DMS 273 treated with DMSO at 0.1 percent for 48 hours (cell line): ENCODE data around the gene TPI1.
"Not testable (repeated sequence)": the region's sequence is repeated elsewhere in the genome, so short reads cannot be mapped to it uniquely, and the experiment has no call there.

Experiments used
- DNase-seq: peaks from one replicate; lab custom pipeline; 2025; lab: John Stamatoyannopoulos, UW

The TPI1 gene

GRCh38 chr12:6869049-6870021 lies 2.0 kb downstream of the TPI1 start:
- DNase-seq: no peak

DNA sequence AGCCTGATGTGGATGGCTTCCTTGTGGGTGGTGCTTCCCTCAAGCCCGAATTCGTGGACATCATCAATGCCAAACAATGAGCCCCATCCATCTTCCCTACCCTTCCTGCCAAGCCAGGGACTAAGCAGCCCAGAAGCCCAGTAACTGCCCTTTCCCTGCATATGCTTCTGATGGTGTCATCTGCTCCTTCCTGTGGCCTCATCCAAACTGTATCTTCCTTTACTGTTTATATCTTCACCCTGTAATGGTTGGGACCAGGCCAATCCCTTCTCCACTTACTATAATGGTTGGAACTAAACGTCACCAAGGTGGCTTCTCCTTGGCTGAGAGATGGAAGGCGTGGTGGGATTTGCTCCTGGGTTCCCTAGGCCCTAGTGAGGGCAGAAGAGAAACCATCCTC lies 3.0 kb downstream of the TPI1 start:
- DNase-seq: not testable (repeated sequence)

- DNase-seq: no peak
Measured at GRCh38 chr12:6871052-6871957, 4.0 kb downstream of the TPI1 start.

DNA sequence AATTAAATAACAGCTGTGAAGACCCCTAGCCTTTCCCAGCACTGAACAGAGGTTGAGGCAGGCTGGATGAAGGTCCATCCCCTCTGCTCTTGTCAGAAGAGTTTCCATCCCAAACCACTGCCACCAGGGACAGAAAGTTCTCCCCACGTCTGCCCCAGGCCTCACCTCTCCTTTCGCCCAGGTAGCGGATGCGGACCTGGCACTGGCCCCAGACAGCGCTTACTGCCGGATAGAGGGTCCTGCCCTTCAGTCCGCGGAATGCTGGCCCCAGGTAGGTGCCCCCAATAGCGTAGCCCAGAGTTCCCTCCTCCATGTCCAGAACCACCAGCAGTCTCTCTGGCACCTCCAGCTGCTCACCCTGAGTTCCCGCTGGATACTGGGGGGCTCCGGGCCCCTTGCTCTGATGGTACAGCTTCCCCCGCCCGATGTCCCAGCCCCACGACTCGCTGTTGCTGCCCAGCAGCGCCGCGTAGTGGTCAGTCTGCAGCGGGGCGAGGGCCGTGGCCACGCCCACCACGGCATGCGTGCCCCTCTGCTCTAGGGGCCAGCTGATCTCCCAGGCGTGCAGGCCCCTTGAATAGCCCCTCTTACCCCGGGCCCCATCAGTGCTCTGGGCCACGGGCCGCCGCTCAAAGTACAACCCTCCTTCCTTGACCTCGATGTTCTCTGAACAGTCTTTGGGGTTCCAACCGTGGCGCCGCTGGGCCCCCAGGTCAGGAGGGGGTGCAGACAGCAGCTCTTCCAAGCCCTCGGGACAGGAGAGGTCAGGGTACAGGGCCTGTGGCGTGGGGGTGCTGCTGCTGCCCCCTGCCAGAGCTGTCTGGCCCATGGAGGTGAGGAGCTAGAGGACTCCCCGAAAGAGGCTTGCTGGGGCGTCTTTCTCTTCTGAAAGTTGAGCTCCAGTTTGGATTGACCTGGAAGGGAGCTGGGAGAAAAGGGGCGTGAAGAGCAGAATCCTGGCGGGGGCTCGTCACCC lies 5.0 kb downstream of the TPI1 start:
- DNase-seq: no peak

DNA sequence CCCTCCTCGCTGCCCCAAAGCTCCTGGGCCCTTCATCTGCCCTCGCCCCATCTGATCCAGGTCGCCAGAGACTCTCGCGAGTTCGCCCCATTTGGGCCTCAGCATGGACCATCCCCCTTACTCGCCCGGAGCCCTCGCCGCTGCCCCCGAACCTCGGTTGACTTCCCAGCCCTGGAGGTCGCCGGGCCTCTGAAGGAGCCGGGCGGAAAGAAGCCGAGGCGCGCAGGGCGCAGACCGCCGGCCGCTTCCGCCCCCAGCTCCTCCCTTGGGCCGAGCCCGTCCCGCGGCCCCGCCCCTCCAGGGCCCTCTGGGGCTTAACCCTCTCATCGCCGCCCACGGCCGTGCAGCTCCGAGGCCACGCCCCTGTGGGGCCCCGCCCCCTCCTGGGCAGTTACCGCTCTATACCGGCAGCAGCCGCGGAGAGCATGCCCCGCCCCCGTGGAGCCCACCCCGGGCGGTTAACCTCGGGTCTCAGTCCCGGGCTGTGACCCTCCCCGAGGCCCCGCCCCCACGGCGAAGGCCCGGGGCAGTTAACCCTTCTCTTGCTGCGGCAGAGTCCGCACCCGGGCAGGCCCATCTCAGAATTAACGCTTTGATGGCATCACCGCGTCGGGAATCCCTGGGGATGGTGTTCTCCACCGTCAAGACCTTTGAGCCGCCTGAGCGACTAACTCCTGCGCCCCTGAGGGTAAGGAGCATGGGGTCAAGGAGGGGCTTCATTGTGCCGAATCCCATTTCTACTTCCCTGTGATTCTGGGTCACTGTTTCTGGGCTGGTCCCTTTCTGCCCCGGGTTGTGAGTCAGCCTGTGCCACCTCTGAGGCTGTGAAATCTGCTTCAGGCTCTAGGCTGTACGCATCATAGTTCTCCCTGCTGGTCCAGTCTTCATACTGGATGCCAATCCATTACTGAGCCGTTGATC lies 6.0 kb downstream of the TPI1 start, which contains the start of gene SPSB2:
SPSB2 (minus strand) TSS at position 210 of the 921 bp plus-strand sequence. CDS start 402 bp downstream, outside the sequence.
- DNase-seq: peak; percentile 55

GRCh38 chr12:6874015-6874368 lies 6.7 kb downstream of the TPI1 start:
- DNase-seq: not testable (repeated sequence)

- DNase-seq: not testable (repeated sequence)
Measured at GRCh38 chr12:6879824-6880223, 12.5 kb downstream of the TPI1 start.

- DNase-seq: no peak
Measured at GRCh38 chr12:6883252-6883651, 15.9 kb downstream of the TPI1 start.

DNA sequence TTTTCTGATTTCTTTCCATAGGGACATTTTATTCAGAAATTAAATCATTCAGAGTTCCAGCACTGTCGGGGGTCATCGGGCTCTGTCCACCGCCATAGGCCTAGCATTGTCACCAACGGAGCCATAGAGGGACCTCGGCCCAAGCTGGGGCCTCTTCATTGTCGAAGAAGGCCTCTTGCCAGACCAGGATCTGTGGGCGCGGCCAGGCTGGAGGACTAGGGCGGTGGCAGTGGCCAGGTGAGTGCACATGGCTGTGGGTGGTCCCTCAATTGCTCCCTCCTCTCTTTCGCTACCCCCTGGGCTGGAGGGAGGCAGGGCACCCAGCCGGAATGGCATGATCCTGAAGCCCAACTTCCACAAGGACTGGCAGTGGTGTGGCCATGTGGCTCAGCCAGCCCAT lies 16.4 kb downstream of the TPI1 start:
- DNase-seq: no peak

DNA sequence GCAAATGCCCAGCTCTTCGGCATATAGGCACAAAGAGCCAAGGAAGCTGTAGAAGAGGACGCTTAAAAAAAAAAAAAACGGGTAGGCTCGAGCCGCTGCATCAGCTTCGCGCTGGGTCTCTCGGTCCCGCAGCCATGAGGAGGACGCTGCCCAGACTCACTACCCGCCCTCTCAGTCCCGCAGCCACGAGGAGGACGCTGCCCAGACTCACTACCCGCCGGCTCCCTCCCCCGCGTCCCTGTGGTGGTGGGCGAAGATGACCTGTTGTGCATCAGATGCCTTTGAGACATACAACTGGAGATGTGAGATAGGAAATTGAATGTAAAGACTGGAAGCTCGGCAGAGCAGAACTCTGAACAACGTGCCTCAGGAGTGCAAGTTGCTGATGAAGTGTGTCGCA lies 17.2 kb downstream of the TPI1 start:
- no peak for DNase-seq

DNA sequence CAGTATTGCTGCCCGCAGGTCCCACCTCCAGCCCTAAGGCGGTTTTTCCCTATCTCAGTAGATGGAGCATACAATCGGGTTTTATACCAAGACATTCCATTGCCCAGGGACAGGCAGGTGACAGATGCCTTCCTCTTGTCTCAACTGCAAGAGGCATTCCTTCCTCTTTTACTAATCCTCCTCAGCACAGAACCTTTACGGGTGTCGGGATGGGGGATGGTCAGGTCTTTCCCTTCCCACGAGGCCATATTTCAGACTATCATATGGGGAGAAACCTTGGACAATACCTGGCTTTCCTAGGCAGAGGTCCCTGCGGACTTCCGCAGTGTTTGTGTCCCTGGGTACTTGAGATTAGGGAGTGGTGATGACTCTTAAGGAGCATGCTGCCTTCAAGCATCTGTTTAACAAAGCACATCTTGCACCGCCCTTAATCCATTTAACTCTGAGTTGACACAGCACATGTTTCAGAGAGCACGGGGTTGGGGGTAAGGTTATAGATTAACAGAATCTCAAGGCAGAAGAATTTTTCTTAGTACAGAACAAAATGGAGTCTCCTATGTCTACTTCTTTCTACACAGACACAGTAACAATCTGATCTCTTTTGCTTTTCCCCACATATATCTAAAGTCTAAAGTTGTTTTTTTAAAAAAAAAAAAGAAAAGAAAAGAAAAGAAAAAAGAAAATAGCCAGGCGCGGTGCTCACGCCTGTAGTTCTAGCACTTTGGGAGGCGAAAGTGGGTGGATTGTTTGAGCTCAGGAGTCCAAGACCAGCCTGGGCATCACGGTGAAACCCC lies 19.1 kb downstream of the TPI1 start:
- DNase-seq: not testable (repeated sequence)

GRCh38 chr12:6887460-6887859 lies 20.1 kb downstream of the TPI1 start:
- no peak for DNase-seq

GRCh38 chr12:6888360-6888759 lies 21.0 kb downstream of the TPI1 start:
- DNase-seq: no peak

DNA sequence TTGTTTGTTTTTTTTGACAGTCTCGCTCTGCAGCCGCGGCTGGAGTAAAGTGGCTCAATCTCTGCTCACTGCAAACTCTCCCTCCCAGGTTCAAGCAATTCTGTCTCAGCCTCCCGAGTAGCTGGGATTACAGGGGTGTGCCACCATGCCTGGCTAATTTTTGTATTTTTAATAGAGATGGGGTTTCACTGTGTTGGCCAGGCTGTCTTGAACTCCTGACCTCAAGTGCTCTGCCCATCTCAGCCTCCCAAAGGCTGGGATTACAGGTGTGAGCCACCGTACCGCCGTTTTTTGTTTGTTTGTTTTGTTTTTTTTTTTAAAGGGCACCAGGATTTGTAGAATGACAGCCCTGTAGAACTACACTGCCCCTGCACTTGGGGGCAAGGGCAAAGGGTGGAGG lies 21.5 kb downstream of the TPI1 start:
- not testable (repeated sequence) for DNase-seq

DNA sequence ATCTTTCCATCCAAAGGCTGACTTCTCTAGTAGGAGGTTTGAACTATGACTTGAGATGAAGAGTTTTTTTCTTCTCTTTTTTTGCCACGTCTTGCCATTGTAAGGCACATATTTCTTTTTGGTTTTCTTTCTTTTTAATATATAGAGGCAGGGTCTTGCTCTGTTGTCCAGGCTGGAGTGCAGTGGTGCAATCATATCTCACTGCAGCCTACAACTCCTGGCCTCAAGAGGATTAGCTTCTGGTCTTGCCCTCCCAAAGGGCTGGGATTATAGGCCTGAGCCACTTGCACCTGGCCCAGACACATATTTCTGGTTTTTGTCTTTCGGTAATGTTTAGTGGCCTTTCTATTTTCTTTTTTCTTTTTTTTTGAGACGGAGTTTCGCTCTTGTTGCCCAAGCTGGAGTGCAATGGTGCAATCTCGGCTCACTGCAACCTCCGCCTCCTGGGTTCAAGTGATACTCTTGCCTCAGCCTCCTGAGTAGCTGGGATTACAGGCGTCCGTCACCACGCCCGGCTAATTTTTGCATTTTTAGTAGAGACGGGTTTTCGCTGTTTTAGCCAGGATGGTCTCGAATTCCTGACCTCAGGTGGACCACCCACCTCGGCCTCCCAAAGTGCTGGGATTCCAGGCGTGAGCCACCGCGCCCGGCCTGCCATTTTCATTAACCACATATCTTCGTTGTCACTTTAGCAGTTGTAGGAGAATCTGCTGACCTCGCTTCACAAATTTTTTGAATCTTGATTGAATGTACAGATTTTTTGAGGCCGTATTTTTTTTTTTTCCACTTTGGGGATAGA lies 22.6 kb downstream of the TPI1 start:
- DNase-seq: not testable (repeated sequence)

- peak; percentile 79 for DNase-seq
Measured at GRCh38 chr12:6890789-6891645, 23.7 kb downstream of the TPI1 start.

DNA sequence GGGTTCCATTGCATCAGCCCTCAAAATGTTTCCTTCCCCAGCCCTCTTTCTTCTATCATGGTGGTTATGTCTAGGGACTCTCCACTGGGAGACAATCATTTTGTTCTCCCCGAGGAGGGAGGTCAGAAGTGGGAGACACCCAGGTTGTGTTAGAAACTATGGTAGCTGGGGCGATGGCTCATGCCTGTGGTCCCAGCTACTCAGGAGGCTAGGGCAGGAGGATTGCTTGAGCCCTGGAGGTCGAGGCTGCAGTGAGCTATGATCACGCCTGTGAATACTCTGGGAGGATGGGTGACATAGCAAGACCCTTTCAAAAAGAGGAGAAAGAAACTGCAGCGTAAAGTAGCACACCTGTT lies 24.3 kb downstream of the TPI1 start:
- no peak for DNase-seq

DNA sequence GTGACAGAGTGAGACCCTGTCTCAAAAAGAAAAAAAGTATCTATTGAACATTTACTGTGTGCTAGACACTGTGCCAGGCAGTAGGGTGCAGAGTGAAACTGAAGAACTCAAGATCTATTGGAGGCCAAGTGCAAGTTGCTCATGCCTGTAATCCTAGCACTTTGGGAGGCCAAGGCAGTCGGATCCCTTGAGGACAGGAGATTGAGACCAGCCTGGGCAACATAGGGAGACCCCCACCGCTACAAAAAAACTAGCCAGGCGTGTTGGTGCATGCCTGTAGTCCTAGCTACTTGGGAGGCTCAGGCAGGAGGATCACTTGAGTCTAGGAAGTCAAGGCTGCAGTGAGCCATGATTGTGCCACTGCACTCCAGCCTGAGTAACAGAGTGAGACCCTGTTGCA lies 25.4 kb downstream of the TPI1 start:
- DNase-seq: not testable (repeated sequence)
